ENCODE results near the gene REC114.
A peak's percentile ranks its signal among the peaks of the same experiment; 100 is the strongest.

REC114 gene

DNA sequence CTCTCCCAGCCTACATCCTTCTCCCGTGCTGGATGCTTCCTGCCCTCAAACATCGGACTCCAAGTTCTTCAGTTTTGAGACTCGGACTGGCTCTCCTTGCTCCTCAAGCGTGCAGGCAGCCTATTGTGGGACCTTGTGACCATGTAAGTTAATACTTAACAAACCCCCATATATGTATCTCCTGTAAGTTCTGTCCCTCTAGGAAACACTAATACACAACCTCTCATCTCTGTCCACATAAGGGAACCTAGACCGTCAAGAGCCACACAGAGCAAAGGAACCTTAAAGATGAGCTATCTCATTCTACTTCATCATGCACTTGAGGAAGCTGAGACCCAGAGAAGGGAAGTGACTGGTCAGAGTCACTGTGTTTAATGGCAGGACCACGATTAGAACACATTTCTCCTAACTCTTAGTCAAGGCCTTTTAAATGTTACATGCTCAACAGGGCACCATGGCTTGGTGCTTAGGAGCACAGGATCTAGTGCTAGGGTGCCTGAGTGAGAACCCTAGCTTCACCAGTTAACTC lies 140.0 kb downstream of the REC114 start:
- DNase-seq: no peak

DNA sequence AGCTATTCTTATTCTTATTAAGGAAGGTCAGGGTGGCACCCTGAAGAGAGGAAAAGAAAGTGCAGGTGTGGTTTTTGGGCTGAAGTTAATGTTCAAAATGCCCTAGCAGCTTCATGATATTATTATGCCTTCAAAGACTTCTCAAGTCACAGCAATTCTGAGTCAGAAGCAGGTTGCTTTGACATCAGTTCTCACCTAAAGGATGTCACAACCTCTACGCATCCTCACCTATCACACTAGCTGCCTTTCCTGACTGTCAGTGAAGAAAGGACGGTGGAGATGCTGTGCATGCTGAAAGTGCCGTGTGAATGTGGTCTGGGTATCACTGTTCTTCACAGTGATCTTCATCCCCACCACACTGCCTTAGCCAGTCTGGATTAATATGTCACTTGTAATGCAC lies 140.6 kb downstream of the REC114 start:
- DNase-seq: no peak

DNA sequence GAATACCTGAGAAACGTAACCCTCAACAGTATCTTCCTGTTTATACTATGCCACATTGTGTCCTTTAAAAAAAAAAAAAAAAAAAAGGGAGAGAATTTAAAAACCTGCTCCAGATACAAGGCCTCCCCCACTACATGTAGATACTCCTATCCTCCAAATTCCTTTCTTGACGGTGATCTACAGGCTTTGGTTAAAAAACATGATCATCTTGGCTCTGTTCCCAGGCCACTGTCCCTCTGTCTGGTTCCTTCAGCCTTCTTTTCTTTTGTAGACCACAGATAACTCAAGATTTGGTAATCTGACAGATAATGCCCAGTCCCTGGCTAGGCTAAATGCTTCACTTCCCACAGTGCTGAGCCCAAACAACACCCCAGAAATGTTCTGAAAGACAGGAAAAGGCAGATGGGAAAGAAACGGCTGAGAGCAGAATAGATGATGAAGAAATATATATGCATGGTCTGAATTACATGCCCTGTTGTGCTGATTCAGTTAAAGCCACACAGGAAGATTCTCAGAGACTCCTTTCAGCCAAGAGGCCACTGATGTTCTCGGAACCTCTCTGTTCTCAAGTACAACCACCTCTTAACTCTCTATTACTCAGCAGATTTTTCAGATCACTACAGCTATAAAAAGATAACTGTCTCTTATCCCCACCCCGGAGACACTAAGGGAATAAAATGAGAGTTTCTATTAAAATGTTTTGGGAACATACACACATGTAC lies 141.9 kb downstream of the REC114 start:
- DNase-seq: no peak

DNA sequence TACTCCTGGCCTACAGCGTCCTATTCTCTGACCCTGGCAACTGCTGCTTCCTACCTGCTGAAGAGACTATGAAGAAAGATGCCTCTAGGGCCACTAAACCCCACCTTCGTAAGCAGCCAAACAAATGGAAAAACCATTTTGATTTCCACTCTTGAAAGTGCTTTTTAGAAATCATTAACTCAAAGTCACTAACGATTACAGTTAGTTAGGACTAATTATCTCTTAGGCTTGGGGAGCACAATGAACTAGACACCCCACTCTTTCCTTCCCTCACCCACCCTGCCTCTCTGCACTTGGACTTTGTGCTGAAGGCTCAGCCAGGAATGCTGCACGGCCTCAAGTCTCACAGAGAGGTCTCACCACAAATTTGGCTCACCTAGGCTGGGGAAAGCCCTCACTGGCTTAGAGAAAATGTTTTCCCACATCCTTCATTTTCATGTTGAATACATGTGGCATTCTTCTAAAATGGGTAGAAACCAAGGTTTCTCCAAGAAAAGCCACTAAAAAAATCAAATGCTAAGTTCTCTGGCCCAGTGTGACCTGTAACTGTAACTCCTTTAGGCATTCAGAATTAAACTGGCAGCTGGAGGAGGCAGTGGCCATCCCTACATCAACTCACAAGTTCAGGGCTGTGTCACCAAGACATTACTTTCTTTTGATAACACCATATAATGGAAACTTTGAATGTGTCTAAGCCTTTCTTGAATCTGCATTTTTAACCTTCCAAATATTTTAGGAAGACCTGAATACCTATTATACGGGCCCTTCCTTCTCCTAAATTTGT lies 143.1 kb downstream of the REC114 start:
- DNase-seq: no peak

DNA sequence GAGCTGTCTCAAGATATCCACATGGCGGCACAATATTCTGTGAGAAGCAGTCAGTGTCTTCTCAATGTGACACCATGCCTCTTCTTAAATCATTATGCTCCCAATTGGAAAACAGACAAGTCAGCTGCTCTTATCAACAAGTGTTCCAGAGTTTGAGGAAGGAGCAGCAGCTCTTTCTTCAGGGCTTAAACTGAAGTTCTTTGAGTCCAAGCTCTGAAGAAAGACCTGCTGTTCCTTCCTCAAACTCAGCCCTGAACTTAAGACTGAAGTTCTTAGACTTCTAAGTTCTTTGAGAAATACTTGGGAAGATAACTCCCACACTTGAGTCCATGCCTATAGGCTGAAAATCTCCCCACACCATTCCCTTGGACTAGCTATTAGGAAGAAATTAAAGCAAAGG lies 146.8 kb downstream of the REC114 start:
- no peak for DNase-seq

DNA sequence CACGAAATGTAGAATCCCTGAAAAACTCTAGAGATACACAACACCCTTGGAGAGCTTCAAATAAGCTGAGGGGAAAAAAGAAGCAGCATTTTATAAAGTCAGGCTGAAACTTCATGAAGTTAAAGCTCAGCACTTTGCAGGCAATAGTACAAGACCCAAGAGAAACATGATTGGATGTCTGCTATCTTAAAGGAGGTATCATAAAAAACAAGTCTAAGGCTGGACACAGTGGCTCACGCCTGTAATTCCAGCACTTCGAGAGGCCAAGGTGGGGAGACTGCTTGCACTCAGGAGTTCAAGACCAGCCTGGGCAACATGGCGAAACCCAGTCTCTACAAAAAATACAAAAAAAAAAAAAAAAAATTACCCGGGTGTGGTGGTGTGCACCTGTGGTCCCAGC lies 147.3 kb downstream of the REC114 start:
- no peak for DNase-seq

DNA sequence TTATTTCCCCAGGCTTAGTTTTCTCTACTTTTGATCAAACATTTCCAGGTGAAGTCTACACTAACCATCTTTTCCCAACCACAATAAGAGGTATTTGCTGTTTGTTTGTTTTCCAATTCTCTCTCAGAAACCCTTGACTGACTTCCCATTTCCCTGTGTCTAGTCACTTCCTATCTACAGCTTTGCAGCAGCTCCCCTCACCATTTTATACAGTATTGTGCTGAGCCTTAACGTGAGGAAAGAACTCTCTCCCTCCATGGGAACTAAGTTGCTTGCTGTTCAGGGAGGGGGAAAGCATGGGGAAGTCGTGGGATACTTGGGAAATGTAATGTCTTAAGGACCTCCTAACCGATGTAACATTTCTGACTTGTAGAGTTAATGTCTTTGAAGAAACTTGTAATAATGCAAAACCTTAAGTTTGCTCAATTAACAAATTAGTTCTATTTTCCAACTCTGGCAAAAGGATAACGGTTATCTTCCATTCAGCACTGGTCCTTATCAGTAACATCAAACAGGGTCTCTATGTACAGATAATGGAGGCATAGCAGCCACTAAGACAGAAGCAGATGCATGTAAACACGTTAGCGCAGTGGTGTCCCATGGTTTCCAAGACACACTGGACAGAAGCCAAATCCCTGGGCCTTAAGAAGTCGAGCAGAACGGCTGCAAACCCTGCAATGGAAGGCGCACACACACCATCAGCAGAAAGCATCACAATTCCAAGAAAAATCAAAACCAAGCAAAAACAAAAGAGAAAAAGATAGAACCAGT lies 150.5 kb downstream of the REC114 start:
- no peak for DNase-seq

DNA sequence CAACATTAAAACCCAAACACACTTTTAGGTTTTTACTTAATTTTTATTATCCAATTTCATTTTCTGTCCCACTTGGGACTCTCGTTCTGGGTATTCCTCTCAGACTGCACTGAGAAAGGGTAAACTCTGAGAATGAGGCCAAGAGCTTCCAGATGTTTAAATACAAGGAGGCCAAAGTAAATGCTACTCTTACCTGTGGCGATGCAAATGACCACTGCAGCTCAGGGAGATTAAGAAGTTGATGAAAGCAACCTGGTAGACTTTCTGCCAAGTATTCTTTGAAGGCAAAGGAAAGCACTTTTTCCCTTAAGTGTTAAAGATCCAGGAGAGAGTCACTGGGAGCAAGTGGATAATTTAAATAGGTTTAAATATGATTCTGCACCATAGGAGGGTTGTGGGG lies 151.1 kb downstream of the REC114 start:
- DNase-seq: no peak

DNA sequence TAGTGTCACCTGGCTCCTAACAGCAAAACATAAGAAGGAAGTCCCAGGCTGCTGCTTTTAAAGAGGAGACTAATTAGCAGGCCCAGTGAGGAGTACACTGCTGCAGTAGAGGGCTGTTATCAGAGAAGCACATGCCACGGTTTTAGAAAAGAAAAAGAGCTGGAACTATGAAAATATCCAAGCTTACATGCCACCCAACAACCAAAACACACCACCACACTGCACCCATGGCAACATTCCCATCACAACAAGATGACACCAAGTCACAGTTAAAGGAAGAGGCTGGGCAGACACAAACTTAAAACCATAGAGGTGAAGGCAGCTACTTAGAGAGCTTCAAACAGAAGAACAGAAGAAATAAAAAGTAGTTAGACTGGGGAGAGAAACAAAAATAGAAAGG lies 153.2 kb downstream of the REC114 start:
- no peak for DNase-seq

DNA sequence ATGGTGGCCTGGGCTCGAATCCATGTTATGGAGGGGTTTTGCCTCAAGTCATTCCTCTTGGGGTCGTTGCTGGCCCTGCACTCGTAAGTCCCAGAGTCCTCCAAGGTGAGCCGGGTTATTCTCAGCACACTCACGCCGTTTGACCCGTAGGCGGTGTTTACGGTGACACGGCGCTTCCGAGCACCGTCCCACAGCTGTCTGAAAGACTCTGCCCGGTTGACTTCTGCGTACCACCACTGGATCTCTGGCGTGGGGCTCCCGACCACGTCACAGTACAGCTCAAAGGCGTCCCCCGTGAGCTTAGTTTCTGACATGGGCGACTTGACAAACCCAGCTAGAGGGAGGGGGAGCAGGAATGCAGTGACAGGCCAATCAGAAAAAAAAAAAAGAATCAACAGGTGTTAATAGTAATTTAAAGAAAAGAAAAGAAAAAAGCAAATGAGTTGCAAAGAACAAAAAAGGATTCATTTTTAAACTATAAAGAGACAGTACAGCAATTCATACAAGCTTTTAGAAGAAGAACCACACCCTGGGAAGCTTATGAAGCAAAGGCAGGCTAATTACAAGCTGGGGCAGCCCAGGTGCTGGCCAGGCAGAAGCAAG lies 154.2 kb downstream of the REC114 start:
- no peak for DNase-seq

DNA sequence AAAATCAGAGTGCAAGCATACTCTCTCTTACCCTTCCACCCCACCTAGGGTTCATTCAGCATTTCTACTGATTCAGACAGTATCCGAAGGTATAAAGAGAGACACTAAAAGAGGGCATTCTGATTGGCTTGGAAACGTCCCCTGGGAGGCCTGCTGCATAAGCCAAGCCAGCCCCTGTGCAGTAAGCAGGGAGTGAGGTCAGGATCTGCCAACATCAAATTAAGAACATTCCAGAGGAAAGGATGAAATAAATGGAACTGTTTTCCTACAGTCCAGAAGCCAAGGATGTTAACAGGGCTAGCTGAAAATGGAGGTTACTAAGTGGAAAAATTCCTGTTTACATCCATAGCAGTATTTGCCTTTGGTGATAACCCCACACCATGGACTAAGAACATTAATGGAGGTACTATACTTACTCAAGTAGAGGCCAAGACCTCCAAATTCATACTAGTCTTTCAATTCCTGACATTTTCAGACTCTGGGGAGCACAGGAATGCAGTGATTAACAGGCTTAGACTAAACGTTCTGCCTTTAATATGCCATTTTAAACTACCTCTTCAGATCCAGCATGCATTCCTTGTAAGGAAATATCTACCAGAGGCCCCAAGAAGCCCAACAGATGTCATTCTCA lies 155.7 kb downstream of the REC114 start:
- DNase-seq: no peak

DNA sequence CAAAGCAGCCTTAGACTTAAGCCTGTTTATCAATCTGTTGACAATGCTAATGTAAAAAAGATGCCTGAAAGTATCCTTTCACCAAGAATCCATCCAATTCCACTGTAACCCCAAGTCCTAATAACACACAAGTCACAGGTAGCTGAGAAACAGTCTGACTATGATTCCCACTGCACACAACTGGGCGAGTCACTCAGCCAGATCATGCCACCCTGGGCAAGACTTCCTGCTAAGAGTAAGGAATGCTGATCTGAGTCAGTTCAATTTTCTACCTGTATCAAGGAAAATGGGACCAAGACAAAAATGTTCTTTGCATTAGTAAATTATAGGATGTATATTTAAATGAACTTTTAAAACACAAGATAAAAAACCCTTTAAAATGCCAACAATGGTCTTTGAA lies 157.0 kb downstream of the REC114 start:
- no peak for DNase-seq

DNA sequence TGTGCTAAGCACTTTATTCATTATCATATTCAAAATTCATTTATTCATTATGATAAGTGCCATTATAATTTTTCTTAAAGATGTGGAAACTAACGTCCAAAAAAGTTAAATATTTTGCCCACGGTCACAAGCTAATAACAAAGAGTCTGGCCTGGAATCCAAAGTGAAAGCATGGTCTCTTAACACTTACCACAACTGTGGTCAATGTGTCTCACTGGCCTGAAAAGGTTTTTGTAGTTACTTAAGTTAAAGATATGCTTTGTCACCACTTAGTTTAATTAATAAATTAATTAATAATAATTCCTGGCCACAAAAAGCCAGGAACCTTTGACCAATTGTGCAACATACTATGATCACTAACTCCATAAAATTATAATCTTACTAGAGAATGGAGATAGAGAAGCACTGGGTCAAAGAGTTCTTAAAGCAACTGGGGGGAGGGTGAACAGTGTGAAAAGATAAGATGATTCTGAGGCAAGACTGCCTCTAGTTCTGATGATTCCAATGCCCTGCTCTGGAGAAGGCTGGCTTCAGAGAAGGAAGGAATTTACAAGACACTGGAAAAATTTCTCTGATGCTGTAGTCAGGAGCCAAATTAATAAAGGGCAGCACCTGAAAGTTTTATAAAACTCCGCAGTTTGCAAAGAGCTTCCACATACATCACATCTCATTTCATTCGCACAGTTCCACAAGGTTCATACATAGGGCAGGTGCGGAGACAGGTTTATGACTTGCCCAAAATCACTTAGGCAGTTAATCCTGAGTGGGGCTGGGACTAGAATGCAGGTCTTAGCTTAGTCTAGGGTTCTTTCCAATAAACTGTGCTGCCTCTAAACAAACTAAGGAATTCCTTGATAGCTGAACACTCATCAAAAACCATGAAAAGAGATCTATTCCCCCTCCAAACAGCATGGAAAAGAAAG lies 157.7 kb downstream of the REC114 start:
- DNase-seq: no peak

DNA sequence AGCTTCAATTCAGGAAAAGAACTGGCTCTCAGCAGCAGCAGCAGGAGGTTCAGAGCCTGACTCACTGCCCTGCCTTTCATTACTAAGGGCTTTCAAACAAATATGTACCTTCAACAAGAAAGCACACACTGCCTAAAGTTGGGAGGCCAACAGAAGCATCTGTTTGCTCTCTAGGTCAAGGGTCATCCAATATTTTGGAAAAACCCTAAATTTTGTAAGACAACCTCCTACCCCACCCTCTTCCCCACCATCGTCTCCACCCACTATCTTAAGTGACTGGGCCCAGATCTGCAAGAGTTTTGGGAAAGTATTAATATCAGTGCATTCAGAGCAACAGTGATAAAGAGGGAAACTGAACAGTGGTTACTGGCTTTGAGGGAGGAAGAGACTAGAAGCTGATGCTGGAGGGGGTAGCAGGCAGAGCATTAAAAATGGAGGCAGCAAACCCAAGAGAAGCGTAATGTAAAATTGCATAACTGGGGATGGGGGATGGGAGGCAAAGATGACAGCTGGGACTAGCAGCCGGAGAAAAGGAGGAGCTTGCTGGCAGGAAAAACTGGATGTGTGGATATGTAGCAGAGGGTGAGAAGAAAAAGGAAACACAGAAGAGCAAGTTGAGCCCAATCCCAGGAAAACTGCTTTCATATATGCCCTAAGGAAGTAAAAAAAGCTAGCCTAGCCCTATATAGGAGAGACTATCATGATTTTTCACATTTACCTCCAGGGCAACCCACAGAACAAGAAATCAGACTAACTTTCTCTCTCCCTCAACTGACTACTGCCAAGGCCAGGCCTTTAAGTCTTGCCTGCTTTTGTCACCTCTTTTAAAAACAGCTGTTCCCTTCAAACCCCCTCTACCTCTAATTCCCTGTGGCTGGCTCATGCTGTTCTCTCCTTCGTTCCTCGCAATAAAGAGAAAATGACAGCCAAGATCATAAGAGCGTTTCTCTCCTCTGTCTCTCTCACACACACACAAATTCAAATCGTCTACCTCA lies 158.8 kb downstream of the REC114 start:
- DNase-seq: peak; percentile 57

DNA sequence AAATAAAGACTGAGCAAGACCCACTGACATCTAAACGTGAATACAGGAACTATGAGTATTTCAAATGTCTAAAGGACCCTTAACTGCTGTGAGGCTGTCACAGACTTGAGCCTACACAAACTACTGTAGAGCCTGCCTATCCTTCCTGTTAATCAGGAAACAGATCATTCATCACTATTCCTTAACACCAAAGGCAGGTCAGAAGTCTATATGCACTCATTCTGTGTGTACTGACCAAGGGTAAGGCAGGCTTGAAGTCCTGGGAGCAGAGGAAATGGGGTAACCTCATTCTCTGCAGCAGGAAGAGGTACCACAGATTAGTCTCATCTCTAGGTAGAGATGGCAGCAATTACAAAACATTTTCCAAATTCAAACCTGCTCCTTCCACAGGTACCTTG lies 159.5 kb downstream of the REC114 start:
- no peak for DNase-seq

DNA sequence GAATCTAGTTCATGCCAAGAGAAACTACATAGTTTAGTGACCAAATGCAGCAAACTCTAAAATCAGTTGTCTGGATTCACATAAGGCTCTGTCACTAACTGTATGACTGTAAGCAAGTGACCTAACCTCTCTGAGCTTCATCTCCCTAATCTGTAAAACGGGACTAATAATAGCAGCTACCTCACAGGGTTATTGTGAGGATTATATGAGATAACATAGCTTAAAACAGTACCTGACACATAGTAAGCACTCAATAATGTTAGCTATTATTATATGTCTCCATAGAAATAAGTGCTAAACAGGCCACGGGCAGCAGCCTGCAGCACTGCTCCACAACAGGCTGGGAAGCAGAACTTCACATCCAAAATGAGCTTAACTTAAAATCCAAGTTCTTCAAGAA lies 160.0 kb downstream of the REC114 start:
- no peak for DNase-seq

DNA sequence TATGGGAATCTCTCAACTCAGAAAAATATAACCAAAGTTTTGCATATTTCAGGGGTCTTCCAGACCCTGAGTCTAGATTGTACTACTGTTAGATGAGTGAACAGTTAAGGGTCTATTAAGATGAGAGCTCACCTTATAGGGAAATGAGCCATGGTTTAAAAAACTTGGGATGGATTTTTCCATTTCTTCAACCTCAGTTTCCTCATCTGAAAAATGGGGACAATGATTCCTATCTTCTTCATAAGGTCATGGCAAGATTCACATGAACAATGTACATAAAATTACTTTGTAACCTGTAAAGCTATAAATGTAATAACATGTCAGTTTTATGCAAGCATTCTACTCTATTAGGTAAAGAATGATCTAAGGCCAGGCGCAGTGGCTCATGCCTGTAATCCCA lies 161.5 kb downstream of the REC114 start:
- DNase-seq: no peak

DNA sequence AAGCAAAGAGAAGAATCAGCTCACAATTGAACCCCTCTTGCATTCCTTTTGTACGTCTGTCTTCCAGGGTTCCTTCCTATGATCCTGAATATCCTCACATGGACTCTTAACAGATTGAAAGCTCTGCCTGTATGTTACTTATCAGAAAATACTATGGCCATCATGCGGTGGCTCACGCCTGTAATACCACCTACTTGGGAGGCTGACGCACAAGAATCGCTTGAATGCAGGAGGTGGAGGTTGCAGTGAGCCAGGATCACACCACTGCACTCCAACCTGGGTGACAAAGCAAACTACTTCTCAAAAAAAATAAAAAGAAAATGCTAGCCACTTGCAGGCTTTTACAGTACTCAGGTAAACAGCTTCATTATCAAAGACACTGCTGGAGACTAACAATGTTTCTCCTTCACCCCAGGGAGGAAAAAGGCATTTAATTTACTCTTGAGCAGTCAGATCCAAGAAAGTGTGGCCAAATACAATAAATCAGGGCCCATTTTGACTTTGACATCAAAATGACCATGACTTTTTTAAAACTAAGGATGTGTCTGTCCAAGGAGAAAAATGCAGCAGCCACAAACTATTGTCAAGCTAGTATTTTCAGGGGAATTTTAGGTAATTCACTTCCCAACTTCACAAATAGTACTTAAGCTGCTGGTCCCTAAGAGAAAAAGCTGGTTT lies 162.9 kb downstream of the REC114 start:
- DNase-seq: no peak

DNA sequence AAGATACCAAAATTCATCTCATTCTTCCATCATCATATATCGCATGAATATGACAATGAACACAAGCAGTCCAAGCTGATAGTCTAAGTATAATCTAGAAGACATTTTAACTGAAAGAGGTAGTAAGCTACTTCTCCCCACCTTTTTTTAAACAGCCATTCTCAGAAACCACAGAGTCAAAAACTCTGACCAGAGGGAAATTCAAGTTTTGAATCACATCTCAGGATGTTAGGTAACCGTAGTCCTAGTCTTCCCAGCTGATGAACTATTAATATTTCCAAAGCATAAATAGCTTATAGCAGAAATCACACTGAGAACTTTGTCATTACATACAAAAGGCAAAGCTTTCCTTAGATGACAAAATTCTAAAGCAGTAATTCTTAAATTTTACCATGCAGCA lies 164.4 kb downstream of the REC114 start:
- DNase-seq: no peak

DNA sequence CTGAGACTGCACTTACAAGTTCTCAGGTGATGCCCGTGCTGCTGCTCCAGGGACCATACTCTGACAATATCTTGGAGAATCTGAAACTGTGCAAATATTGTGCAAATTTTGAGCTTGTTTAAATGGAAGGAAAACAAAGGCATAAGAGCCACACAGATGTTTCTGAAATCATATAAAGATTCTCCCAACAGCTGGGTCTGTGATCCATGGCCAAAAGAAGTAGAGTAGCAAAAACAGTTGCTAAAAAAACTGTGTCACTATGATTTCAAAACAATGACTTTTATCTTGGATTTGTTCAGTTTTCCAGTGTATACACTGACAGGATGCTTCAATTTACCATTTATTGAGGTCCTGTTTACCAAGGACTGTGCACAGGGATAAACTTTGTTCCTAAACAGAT lies 164.9 kb downstream of the REC114 start:
- DNase-seq: no peak
